GM18511 (cell line): ENCODE results near the gene DSCAML1.

Experiments
- ATAC-seq: cut with Tn5 transposase; IDR thresholded peaks from one replicate; pipeline ENCODE4 v1.9.1; 2021; ENCODE audit warnings: mild to moderate bottlenecking, moderate library complexity; ENCODE audit not compliant: unreplicated experiment

DSCAML1 gene

DNA sequence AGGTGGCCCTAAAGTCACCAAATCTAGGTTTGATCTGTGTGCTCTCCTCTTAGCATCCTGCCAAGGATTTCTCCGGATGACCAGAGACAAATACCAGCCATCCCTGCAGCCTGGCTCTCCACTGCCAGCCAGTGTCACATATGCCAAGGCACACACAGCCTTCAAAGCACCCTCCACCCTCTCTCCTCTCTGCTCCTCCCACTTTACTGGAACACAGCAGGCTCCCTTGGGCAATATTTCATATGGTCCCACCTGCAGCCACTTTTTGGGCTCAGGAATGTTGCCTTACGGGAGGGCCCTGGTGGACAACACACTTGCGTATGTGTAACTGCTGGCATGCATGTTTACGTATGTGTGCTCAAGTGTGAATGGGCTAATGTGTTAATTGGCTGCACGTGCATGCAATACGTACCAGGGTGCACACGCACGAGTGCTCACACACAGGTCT is 285.5 kb downstream of the DSCAML1 start:
- no peak for ATAC-seq

DNA sequence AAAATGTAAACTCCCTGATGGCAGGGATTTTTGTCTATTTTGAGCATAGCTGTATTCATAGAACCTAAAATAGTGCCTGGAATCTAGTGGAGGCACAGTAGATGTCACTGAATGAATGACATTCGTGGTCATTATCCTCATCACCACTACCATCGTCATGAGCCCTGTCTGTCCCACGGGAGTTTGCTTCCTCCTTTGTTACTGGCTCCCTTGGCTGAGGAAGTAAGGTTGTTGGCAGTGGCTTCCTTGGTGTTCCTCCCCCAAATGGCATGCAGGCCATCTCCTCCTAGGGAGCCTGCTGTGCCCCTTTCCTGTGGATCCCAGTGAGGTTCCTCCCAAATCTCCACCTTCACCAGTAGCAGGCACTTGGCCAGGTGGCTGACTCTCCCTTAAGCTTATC is 286.4 kb downstream of the DSCAML1 start:
- no peak for ATAC-seq

DNA sequence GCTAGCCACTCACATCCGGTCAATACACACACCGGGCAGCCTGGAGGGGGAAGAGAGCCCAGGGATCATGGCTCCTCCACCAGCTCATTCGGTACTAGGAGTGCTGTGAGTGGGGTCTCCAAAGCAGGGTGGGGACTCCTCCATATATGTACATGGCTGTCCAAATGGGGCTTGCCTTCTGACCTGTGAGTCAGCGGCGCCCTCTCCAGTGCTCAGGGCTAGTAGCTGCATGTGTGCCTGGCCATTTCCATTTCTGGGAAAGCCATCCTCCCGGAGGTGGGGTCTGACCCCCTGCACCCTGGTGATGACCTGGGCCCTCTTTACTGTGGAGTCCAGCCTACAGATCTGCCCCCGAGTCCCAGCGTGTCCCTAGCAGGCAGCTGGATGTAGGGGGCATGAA is 287.5 kb downstream of the DSCAML1 start:
- ATAC-seq: no peak

DNA sequence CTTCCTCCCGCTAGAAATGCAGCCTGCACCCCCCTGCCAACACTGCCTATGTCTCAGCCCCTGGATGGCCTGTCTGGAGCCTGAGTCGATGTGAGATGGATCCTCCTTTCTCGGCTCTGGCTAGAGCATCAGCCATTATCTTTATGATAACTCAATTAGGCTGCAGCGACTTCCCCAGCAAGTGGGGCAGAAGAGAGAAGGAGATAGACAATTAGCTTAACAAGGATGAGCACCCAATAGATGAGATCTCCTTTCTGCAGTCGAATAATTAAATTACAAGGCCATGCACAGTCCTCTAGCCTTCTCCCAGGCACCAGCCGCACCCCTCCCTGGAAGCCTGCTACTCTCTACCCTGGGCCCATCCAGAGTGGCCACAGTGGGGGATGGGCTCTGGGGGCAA is 290.0 kb downstream of the DSCAML1 start:
- no peak for ATAC-seq

DNA sequence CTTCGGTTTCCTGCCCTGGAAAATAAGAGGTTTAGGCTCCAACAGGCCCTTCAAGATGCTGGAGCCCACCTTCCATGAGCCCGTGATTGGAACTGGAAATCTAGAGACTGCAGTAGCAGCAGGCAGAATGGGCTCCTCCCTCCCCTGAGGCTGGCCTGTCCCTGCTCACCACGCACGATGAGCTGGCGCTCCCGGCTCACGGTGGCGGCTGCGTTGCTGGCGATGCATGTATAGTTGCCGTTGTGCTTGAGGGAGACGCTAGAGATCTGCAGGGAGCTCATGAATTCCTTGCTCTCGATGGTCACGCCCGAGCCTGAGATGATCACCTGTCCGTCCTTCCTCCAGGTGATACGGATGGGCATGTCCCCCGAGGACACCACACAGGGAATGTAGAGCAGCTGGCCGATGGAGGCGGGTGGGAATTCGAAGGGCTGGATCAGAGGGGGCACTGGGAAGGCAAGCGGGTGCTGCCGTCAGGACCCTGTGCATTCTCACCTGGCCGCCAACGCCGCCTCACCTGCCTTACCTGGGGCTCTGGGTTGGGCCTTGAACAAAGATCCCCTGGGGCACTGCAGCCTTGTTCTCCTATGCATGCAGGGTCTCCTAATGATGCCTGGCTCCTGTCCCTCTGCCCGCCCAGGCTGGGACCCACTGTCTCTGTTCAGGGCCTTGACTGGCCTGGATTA is 291.6 kb downstream of the DSCAML1 start:
- no peak for ATAC-seq

DNA sequence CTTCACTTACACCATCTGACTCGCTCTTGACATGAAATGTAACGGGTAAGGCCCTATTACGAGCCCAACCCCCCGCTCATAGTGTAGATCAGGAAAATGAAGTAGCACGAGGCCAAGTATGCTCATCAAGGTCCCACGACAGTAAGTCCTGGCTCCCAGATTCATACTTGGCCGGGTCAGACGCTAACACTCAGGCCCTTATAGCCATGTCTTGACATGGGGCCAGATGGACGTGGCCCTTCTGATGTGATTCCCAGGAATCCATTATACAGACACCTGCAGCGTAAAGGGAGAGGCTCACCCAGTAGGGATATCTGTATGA is 294.3 kb downstream of the DSCAML1 start:
- ATAC-seq: no peak

DNA sequence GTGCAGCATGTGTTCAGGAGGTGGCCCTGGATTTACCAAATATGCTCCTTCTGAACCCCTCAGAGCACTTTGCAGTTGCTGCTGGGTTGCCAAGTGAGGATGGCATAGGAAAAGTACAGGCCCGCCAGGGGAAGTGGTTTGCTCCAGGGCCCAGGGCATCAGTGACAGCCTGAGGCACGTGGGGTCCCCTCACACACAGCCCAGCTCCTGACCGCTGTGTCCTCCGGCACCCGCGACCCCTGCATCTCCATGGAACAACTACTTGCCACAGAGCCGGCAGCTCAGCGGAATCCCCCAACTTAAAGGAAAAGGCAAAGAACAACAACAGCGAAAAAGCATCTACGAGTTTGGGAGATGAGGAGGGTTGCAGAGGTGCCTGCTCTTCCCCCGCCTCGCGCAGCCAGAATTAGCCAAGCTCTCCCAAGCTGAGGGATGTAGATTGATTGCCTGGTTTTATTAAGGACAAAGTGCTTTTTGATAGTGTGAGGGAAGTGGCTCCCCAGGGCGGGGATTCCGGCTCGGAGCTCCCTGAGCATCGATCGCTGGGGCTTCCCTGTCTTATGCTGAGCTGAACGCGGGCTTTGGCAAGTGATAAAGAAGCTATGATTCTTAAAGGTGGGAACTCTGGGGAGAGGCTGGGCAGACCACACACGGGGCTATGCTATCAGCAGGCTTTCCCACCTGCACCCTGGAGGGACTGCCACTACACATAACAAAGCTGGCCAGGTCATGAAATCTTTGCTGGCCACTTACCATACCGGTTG is 294.8 kb downstream of the DSCAML1 start:
- no peak for ATAC-seq

DNA sequence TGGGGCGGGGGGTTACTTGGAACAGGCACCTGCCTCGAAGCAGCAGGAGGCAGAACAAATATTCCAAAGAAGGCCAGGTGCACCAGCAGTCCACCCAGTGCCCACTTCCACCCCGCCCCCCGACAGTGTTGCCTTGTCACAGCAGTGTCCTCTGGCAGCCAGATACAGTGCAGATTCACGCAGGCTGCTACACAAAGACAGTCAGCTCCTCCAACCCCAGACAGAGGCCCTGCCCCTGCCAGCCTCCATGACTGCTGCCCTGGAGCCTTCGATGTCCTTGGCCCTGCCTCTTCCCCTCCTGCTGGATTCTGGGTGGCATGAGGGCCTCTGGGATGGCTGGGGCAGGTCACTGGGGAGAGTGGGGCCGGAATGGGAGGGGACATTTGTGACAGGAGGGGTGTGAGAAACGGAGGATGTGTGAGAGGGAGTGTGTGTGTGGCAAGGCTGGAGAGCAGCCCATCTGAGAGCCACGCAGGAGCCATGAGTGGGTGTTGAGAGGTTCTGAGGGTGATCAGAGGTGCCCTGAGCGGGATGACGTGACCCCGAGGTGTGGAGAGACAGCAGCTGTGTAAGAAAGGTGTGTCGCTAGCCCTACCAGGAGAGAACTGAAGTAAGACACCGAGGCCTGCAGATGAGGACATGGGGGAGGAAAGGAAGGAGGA is 295.6 kb downstream of the DSCAML1 start:
- no peak for ATAC-seq

DNA sequence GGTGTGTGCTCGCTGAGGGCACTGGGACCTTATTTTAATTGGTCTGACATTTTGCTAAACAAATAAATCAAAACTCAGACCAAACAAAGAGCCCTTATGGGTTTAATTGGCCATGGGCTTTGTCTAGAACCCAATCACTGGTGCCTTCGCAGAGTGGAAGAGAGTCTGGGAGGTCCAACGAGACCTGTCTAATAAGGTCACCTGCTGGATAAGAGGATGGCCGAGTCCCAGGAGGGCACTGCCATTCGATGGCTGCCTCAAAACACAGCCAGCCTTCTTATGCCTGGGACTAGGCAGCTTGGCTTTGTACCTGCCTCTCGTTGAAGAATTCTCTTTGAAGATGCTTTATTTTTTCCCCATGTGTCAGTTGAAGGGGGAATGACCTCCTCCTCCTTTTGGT is 298.2 kb downstream of the DSCAML1 start:
- no peak for ATAC-seq

DNA sequence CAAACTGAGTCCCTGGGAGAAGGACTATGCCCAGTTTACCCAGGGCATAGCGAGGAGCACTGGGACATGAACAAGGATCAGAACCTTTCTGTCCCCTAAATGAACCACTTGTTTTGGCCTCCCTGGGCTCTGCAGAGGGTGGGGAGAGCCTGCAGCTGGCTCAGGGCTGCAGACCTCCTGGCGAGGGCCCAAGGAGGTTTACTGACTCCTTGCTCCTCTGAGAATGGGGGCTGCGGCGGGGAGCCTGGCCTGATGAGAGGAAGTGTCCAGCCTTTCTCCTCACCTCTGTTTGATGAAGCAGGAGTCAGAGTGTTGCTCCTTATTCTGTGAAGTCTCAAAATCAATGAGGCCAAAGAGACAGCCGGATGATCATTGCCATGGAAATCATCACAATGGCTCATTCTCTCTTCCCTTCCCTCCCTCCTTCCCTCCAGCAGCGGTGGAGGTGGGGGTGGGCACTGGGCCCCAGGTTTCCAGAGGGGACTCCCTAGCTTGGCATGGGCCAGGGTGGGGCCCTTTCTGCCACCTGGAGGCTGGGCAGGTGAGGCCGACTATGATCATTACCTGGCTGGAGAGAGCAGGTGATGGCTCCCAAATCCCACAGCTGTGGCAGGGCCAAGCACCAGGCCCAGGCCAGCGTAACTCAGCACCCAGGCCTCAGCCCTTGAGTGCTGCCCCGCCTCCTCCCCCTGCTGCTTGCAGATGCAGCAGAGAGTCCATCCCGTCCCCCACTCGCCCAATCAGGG is 299.6 kb downstream of the DSCAML1 start:
- no peak for ATAC-seq

DNA sequence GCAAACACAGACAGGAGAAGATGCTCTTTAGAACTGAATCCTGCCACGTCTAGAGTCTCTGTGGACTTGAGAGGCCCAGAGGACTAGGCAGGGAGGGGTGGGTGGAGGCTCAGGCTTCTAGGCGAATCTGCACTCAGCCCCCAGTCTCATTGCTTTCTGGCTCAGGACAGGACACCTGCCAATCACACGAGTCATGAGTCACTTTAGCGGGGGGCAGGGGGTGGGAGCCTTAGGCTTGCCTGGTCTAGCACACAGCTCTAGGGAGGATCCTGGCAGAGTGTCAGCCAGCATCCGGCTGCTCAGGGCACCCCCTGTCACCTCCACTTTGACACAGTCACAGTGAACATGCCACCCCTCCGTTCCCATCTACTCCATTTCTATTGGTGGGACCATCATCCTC is 301.7 kb downstream of the DSCAML1 start:
- no peak for ATAC-seq

DNA sequence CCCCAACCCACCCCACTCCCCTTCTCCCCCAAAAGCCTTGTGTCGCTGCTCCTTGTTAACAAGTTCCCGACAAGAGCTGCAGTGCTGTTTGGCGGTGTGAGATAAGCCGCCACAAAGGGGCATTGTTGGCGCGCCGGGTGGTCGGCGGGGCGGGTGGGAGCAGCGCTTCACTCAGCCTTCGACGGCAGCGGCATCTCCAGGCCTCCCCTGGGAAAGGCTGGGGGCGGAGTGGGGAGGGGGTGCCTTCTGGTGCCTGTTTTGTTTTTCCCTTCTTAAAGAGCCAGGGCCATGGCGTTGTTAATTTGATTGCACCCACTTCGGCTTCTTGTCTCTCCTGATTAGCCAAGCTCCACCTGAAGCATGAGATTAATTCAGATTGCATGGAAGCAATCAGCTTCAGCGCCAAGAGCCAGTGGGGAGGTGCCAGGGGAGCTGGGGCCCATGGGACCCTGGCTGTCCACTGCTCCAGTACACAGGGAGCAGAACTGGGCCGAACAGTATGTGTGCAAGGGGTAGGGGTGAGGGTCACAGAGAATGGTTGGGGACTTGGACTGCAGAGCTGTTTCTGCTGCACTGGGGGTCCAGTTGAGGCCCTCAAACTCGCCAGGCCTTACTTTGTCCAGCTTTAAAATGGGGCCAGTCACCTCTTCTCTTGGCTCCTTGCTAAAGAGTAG is 304.3 kb downstream of the DSCAML1 start:
- ATAC-seq: no peak

DNA sequence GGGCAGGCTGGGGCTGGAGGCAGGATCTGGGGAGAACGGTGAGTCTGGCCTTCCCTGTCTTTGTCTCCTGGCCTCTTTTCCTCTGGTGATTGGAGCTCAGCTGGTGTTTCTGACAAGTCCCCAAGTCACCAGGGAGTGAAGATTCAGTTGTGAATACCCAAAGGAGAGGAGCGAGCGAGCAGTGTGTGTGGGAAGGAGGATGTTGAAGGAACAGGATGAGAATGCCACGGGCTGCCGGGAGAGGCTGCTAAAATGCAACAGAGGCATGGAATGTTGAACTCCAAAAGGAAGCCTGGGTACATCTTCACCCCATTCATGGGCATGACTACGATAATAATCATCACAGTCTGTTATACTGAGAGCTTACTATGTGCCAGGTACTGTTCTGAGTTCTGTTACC is 306.1 kb downstream of the DSCAML1 start:
- ATAC-seq: no peak

DNA sequence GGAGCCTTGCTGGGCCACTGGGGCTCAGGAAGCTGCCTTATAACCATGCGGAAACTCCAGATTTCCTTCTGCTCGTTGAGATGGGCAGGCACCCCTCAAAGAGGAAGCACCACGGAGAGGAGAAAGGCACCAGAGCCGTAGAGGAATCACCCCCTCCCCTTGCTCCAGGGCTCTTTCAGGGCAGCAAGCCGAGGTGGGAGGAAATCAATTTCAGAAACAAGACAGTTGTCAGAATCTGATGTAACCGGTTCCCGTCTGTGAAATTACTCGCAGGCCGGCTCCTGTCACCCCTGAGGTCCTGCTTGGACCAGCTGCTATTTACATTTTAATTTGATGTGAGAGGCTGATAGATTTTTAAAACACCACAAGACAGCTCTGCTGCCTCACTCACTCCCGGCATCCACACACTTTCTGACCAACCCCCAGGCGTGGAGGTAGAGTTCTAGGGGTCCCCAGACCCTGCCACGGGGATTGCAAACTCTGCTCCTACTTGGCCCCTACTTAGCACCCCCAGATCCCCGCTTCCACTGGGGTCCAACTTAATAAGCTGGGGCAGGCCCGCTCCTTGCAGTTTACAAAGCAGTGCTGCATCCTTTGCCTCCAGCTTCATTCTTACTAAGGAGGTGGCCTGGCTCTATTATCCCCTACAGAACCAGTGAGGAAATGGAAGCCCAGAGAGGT is 306.9 kb downstream of the DSCAML1 start:
- ATAC-seq: no peak

DNA sequence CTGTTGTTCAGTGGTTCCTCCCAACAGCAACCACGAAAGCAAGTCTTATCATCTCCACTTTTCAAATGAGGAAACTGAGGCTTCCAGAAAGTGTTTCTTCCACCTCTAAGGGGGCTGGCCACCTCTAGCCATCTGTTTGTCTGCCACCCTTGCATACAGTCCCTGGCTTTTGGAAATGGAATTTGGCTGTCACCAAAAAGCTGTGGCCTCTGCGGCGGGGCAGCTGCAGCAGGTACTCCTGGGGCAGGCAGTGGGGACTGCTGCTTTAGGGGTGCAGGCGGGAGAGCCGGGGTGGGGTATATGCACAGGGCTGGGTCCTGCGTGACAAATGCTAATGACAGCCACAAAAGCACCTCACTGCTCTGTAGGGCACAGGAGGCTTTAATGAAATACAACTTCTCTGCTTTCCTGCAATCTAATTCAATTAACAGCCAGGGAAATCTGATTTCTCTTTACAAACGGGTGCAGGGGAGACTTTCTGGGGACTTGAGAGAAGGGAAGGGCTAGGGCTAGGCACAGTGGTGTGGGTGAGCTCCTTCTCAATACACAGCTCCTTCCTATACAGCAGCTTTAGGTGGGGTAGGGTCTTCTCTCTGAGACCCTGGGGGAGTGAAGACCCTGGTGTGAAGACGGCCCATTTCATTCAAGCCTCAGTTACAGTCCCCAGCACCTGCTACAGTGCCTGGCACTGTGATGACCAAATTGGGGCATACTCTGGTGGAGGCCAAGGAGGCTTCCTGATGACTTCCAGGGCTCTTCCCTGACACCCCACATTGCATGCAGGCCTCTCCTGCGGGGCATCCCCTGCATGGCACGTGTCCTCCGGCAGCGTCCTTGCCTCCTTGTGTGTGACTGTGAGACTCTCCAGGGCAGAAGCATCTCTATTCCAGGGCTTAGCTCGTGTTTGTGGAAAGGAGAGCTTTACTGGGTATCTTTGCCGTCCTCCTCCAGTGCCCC is 307.7 kb downstream of the DSCAML1 start:
- no peak for ATAC-seq

DNA sequence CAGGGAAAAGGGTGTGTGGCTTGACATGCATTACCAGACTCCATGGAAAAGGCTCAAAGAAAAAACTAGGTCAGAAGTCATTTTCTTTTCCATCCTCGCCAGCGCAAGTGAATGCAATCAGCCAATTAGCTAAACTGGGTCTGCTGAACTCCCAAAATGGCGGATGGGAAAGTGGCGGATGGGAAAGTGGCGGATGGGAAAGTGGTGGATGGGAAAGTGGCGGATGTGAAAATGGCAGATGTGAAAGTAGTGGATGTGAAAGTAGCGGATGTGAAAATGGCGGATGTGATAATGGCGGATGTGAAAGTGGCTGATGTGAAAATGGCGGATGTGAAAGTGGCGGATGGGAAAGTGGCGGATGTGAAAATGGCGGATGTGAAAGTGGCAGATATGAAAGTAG is 311.0 kb downstream of the DSCAML1 start:
- ATAC-seq: no peak

DNA sequence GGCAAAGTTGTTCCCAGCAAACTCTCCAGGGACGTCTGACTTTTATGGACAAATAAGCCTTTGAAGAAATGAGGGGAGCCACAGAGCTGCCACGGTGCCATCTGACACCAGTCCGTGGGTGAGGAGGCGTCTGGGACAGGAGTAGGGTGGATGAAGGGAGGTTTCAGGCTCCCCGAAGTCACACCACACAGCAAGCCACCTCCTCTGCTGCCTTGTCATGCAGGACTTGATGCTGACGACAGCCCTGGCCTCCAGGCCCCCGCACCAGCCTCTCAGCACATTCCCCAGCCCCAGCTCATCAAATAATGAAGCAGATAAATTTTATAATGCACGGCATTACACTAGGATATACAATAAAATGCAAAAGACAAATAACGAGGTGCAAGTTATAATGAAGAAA is 312.9 kb downstream of the DSCAML1 start:
- ATAC-seq: no peak

DNA sequence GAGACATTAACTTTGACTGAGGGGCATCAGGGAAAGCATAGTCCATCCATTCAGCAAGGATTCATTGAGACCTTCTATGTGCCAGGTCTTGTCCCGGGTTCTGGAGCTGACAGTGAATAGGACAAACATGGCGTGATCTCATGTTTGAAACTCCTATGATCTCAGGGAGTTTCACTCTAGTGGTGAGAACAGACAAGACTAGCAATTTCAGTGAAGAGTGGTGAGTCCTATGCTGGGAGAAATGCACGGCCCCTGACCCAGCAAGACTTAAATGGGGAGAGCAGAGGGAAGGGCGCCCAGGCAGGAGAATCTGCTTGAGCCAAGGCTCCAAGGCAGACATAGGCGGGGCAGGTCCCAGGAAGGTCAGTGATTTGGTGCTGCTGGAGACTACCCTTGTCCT is 313.6 kb downstream of the DSCAML1 start:
- no peak for ATAC-seq

DNA sequence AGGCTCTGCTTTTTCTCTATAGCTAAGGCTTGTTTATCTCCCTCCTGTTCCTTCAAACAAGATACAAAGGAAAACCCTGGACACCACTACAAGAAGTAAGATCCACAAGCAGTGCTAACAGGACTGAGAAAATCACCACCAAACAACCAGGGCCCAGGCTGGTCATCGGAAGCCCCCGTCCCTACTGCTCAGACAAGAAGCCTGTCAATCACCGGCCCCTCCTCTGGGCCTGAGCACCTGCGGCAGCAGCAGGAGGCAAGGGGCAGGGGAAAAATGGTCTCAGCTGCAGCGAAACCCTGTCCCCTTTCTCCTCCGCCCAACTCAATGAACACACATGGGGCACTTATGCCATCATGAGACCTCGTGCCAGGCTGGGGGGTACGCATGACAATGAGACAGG is 314.1 kb downstream of the DSCAML1 start:
- no peak for ATAC-seq
